NCI-H2196 treated with DMSO at 0.1 percent for 48 hours (cell line): ENCODE data around the gene ABCC5.
"Not testable (repeated sequence)": the region's sequence is repeated elsewhere in the genome, so short reads cannot be mapped to it uniquely, and the experiment has no call there.

Experiments
- DNase-seq: peaks from one replicate; lab custom pipeline; 2025; ENCODE audit not compliant: unreplicated experiment; lab: John Stamatoyannopoulos, UW

The ABCC5 gene

DNA sequence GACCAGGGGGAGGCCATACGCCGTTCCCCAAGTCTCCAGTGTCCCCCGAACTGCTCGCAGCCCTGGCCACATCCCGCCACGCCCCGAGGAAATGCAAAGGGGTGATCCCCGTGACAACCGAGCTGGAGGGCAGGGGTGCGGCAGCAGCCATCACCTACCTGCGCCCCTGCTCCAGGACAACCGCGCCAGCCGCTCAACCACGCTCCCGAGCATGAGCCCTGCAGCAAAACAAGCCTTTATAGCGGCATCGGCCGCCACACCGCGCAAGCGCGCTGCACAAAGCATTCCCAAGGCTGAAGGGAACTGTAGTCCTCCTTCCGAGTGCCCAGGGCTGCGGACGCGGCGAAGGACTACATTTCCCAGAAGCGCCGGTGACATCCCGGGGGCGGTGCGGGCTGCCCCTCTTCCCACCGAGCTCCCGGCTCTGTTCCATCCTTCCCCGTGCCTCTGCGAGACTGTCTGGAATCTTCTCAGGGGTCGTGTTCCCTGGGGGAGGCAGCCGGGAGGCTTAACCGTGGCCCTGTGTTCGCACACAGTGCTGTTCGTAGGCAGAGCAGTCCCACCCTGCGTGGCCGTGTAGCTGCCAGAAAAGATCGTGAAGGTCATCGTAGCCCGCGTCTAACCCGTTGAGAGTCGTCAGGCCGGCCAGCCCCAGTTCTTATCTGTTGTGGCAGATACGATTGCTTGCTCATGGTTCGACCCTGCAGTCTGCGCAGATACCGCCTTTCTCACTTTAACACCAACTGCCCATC lies at the start of gene ABCC5:
ABCC5 (minus strand) TSS at position 213 of the 752 bp plus-strand sequence. CDS start 3,492 bp downstream, outside the sequence.
- peak; percentile 98 for DNase-seq

- DNase-seq = no peak
Measured at GRCh38 chr3:184066211-184066610, 48.5 kb upstream of the ABCC5 start.

DNA sequence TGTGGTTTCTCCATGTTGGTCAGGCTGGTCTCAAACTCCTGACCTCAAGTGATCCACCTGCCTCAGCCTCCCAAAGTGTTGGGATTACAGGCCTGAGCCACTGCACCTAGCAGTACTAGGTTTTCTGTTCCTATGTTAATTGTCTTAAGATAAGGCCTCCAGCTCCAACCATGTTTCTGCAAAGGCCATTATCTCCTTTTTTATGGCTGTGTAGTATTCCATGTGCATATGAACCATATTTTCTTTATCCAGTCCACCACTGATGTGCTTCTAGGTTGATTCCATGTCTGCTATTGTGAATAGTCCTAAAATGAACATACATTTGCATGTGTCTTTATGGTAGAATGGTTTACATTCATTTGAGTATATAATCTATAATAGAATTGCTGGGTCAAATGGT lies 45.0 kb upstream of the ABCC5 start:
- DNase-seq = no peak

DNA sequence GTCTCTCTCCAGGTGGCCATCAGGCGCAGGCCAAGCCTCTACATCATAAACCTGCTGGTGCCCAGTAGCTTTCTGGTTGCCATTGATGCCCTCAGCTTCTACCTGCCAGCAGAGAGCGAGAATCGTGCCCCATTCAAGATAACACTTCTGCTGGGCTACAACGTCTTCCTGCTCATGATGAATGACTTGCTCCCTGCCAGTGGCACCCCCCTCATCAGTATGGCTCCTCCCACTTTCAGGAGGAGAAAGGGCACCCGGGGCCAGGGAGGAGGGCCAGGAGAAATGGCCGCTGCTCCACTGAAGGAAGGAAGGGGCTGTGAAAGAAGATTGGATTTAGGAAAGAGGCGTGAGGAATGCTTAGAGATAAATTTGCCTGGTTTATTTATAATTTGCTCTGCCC lies 41.7 kb upstream of the ABCC5 start:
- DNase-seq = no peak

GRCh38 chr3:184058029-184058428 lies 40.3 kb upstream of the ABCC5 start:
- no peak for DNase-seq

GRCh38 chr3:184052767-184053166 lies 35.1 kb upstream of the ABCC5 start, which contains the start of gene HTR3C:
TSS of gene HTR3C (plus strand) at chr3:184053047. CDS start at chr3:184053081, 34 bp downstream.
- DNase-seq = no peak

DNA sequence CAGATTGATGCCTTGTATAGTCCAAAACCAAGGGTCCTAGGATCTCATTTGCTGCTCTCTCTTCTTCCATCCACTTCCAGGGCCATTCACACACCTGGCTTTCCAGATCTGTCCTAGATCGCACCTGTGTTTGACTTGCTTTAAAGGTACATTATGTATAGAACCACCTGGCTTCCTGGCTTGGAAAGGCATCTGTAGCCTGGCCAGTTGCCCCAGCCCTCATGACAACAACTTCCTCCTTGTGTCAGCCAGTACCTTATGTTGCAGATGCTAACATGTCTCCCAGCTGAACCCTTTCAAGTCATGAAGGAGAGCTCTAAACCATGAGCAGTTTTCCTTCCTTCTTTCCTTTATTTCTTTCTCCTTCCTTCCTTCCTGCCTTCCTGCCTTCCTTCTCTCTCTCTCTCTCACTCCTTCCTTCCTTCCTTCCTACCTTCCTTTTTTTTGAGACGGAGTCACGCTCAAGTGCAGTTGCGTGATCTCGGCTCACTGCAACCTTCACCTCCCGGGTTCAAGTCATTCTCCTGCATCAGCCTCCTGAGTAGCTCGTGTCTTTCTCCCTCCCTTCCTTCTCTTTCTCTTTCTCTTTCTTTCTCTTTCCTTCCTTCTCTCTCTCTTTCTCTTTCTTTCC lies 32.6 kb upstream of the ABCC5 start:
- DNase-seq = peak; percentile 88

GRCh38 chr3:184045995-184046394 lies 28.3 kb upstream of the ABCC5 start:
- no peak for DNase-seq

GRCh38 chr3:184042617-184043016 lies 24.9 kb upstream of the ABCC5 start:
- DNase-seq = no peak

- peak; percentile 68 for DNase-seq
Measured at GRCh38 chr3:184040010-184040409, 22.3 kb upstream of the ABCC5 start.

DNA sequence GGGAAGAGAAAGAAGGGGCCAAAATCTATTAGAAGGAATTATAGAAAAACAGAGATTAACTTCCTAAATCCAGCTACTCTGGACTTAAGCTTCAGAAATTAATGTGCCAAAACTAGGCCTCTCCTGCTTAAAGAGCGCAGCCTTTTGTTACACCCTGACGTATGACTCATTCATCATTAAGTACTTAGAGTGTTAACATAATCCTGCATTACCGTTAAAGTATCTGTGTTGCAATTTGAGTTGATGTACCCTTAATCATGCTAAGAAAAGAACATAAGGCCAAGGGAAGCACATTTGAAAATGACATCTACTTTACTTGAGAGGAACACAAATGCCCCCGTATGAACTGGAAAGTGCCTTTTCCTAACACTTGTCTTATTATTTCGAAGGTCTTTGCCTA lies 21.7 kb upstream of the ABCC5 start:
- DNase-seq = peak; percentile 20

DNA sequence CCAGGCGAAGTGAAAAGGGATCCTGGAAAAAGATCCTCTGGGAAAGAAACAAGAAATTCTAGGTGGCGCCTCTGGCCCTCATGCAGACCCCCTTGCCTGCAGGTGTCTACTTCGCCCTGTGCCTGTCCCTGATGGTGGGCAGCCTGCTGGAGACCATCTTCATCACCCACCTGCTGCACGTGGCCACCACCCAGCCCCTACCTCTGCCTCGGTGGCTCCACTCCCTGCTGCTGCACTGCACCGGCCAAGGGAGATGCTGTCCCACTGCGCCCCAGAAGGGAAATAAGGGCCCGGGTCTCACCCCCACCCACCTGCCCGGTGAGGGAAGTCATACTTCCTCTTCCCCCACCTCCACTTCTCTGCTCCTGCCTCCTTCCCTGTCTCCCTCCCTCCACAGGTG lies 20.6 kb upstream of the ABCC5 start:
- not testable (repeated sequence) for DNase-seq

DNA sequence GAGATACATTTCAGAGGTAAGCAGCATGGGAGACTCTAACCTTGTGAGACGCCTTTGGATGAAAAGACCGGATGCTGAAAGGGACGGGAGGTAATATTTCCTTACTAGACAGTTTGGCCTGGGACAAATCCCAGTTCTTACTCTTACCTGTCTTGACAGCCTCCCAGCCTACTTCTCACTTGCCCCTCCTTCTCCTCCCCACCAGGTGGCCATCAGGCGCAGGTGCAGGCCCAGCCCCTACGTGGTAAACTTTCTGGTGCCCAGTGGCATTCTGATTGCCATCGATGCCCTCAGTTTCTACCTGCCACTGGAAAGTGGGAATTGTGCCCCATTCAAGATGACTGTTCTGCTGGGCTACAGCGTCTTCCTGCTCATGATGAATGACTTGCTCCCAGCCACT lies 20.1 kb upstream of the ABCC5 start:
- DNase-seq = no peak

DNA sequence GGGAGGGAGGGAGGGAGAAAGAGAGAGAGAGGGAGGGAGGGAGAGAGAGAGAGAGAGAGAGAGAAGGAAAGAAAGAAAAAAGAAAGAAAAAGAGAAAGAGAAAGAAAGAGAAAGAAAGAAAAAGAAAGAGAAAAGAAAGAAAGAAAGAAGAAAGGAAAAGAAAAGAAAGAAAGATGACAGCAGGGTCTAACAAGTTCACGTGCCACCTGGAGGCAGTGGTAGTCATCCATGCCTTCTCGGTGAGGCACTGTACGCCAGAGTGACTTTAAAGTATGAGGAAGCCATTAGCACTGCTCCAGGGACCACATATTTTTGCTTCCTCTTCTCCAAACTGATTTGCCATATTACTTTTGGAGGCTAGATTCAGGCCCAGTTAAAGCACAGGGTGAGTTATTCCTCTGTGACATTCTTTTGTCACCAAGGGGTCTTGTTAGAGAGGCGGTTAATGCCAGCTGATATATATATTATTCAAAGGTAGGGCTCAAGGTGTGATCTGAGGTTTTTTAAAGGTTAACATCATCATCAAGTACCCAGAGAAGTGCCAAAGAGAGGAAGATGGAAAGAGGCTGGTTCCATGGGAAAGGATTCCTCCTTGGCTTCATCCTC lies 13.6 kb upstream of the ABCC5 start, which contains the start of gene HTR3D:
HTR3D (plus strand) TSS at position 556 of the 606 bp plus-strand sequence; CDS start at position 556, 0 bp downstream.
- no peak for DNase-seq

GRCh38 chr3:184030536-184030935 lies 12.9 kb upstream of the ABCC5 start:
- no peak for DNase-seq

GRCh38 chr3:184029443-184029842 lies 11.8 kb upstream of the ABCC5 start:
- DNase-seq = no peak

DNA sequence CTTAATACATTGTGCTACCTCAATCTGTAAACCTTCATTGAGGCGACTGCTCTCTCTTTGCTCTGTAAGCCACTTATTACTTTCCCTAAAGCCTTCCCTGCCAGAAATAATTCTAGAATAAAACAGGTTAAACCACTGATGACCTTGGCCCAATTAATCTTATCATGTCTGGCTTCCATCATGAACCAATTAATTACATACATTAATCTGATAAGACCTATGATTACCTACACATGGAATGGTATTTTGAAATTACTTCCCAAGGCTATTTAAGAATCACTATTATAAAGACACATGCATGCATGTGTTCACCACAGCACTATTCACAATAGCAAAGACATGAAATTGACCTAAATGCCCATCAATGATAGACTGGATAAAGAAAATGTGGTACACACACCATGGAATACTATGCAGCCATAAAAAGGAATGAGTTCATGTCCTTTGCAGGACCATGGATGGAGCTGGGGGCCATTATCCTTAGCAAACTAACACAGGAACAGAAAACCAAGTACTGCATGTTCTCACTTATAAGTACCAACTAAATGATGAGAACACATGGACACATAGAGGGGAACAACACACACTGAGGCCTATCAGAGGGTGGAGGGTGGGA lies 10.7 kb upstream of the ABCC5 start:
- not testable (repeated sequence) for DNase-seq

- DNase-seq = not testable (repeated sequence)
Measured at GRCh38 chr3:184025256-184025655, 7.6 kb upstream of the ABCC5 start.

- no peak for DNase-seq
Measured at GRCh38 chr3:184022323-184022722, 4.6 kb upstream of the ABCC5 start.

- no peak for DNase-seq
Measured at GRCh38 chr3:184018424-184018973, 815 bp upstream of the ABCC5 start.
